Stimulated activated naive CD8-positive, alpha-beta T cell treated with anti-CD3 and anti-CD28 coated beads, Interleukin-15, amount 100 ng/mL, for 72 hours (primary cell): ENCODE measurements around the gene CAPN5.
A peak's percentile ranks its signal among the peaks of the same experiment; 100 is the strongest.

Experiments used
- ATAC-seq: fragments of 150-1000 bp; cut with Tn5 transposase; 2 replicates; pipeline ENCODE4 v1.10.0; 2021; ENCODE audit warnings: mild to moderate bottlenecking, moderate library complexity
- DNase-seq, 2 donors: peaks; one replicate each; pipeline ENCODE4 v3.0.0; 2021 to 2022
- H3K27ac Mint-ChIP-seq, 2 donors: one replicate each; pipeline ENCODE4 v1.8.0; 2022; ENCODE audit warnings: mild to moderate bottlenecking in 2 of 2, mixed read lengths in 2 of 2, moderate library complexity in 2 of 2
- H3K27me3 Mint-ChIP-seq: one replicate; pipeline ENCODE4 v1.8.0; 2022; ENCODE audit warnings: mixed read lengths
- H3K4me1 Mint-ChIP-seq: one replicate; pipeline ENCODE4 v1.8.0; 2022; ENCODE audit warnings: mild to moderate bottlenecking, mixed read lengths
- H3K4me3 Mint-ChIP-seq, 2 donors: one replicate each; pipeline ENCODE4 v1.8.0; 2022; ENCODE audit warnings: mild to moderate bottlenecking in 2 of 2, mixed read lengths in 2 of 2, moderate library complexity in 1 of 2
- H3K9me3 Mint-ChIP-seq, 2 donors: one replicate each; pipeline ENCODE4 v1.8.0; 2022; ENCODE audit warnings: mixed read lengths in 2 of 2

CAPN5 gene

DNA sequence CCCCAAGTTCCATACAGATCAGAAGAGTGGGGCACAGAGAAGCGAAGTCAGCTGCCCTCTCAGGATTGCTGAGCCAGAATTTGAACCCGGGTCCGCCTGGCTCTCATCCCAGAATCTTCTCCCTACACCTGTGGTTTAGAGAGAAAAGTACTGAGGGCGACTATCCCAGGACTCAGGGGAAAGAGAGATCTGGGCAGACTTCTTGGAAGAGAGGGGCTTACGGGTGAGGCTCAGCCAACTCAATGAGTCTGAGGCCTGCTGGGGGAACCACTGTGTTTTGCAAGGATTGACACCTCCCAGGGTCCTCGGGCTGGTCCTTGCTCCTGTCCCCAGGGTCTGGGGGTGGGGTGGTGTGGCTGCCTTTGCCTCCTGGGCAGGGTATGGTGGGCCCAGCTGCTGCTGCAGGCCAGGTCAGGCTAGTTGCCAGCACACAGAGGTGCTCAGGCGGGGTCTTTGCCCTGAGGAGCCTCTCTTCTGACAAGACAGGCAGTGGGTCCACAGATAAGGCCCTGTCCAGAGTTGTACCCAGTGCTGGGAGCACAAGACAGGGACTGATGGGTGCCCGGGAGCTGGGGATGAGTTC is 1.2 kb downstream of the CAPN5 start:
- Mint-ChIP-seq H3K4me1 (peaks cover 49% of the 10 kb centered on the region), H3K4me3 (peak overlapping the region; percentile 81 to 87), H3K9me3 (no peaks in the 10 kb centered on the region), H3K27ac (no peak overlapping the region), H3K27me3 (no peaks in the 10 kb centered on the region)
- ATAC-seq (no peak), DNase-seq (no peak)

DNA sequence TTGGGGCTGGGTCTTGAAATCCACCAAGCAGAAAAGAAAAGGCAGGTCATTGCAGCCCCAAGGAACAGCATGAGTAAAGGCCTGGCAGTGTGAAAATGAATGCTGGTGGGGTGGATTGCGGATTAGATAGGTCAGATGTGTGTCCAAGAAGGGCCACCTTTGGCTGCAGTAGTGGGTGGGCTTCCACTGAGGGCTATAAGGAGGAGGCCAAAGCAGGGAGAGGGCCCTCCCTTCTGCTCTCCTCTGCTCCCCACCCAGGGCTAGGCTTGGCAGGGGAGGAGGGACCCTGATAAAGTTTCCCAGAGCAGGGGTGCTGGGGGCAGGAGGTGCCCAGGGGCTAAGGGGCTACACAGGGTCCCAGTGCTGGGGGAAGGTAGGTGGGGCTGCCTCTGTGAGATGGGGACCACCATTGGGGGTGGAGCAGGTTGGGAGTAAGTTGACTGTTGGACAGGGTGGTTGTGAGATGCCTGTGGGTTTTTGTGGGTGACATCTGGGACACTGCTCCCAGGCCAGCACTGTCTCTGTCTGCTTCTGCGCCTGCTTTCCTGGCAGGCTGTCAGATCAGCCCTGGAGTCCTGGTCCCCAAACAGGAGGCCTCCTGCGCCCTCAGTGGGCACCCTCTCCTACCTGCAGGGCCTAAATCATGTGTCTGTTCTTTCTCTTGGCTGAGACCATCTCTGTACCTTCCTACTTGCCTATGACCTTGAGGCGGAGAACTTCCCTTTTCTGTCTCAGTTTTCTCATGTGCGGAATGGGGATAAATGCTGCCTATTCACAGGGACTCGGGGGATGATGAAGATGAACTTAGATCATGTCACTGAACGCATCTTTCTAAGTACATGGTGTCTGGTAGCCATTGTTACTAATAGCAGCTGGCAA is 1.9 kb downstream of the CAPN5 start:
- peaks cover 56% of the 10 kb centered on the region for H3K4me1 Mint-ChIP-seq
- no peak overlapping the region for H3K4me3 Mint-ChIP-seq
- H3K9me3 Mint-ChIP-seq, result no peaks in the 10 kb centered on the region
- DNase-seq, result no peak
- no peak overlapping the region for H3K27ac Mint-ChIP-seq
- ATAC-seq, result no peak
- no peaks in the 10 kb centered on the region for H3K27me3 Mint-ChIP-seq

DNA sequence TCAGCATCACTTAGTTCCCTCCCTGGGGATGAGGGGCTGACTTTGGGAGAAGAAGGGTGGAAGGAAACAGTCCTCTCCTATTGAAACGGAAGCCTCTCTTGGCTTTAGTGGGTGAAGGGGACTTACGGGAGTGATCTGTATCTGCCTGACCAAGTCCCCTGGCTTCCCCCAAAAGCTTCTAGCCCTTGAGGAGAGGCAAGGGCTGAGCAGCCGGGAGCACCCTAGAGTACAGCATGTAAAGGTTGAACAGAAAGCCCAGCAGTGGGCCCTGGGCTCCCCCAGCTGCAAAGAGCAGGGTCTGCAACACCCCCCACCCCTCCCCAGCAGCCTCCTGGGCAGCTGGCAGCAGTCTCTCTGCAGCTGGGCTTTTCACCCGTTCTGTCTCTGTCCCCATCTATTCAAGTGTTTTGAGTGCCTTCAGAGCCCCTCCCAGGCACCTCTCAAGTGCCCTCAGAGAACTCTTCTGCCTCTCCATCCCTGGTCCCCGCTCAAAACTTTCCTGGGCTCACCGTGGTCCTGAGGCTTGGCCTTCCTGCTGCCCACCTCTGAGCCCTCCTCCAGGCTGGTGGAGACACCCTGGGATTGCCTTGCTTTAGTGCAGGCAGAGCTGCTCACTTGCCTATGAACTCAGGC is 2.7 kb downstream of the CAPN5 start:
- DNase-seq (no peak), ATAC-seq (no peak)
- Mint-ChIP-seq H3K4me3 (no peak overlapping the region), H3K27me3 (no peaks in the 10 kb centered on the region), H3K4me1 (peaks cover 63% of the 10 kb centered on the region), H3K9me3 (no peaks in the 10 kb centered on the region), H3K27ac (no peak overlapping the region)

DNA sequence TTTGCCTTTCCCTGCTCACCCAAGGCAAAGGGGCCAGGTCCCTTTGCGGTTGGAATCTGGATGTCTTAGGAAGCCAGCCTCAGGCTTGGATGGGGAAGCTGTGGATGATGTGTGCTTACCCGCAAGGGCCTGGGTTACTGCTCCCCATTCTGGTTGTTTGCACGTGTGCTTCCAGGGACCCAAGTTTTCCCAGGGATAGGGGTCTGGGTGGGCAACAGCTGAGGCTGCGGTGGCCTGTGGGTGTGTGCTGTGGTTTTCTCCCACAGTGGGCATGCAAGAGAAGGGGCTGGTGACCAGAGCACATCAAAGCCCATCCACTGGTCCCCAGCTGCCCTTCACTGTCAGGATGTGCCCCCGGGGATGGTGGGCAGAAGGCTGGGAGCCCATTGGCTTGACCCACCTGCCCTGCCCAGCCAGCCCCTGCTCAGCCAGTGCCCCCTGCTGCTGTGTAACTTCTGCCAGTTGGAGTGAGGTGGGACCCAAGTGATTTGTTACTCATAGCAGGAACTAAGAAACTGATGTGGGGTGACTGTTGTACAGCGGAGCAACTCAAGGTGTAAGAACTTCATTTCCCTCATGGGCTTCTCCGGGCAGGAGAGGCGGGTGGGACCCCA is 3.3 kb downstream of the CAPN5 start:
- Mint-ChIP-seq H3K27ac (no peak overlapping the region), H3K4me3 (no peak overlapping the region), H3K4me1 (peaks cover 58% of the 10 kb centered on the region), H3K27me3 (no peaks in the 10 kb centered on the region), H3K9me3 (no peaks in the 10 kb centered on the region)
- ATAC-seq (no peak), DNase-seq (no peak)

DNA sequence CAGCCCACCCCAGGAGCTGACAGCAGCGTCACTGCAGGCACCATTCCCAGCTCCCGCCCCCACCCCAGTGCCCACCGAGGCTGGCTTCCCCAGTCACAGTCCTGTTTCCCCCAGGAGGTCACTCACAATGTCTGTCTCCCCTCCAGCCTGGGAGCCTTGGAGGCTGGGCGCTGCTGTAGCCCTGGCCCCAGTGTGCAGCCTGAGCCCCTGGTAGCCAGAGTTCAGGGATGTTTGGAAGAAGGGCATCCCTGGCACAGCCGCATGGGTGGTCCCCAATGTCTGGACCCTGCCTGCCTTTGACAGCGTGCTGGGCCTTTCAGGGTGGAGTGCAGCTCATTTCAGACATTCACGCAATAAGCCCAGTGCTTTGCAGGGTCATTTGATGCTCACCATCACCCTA is 4.3 kb downstream of the CAPN5 start:
- ATAC-seq, result no peak
- no peak for DNase-seq
- Mint-ChIP-seq H3K27ac (no peak overlapping the region), H3K4me1 (peaks cover 51% of the 10 kb centered on the region), H3K4me3 (no peak overlapping the region), H3K27me3 (no peaks in the 10 kb centered on the region), H3K9me3 (no peaks in the 10 kb centered on the region)

DNA sequence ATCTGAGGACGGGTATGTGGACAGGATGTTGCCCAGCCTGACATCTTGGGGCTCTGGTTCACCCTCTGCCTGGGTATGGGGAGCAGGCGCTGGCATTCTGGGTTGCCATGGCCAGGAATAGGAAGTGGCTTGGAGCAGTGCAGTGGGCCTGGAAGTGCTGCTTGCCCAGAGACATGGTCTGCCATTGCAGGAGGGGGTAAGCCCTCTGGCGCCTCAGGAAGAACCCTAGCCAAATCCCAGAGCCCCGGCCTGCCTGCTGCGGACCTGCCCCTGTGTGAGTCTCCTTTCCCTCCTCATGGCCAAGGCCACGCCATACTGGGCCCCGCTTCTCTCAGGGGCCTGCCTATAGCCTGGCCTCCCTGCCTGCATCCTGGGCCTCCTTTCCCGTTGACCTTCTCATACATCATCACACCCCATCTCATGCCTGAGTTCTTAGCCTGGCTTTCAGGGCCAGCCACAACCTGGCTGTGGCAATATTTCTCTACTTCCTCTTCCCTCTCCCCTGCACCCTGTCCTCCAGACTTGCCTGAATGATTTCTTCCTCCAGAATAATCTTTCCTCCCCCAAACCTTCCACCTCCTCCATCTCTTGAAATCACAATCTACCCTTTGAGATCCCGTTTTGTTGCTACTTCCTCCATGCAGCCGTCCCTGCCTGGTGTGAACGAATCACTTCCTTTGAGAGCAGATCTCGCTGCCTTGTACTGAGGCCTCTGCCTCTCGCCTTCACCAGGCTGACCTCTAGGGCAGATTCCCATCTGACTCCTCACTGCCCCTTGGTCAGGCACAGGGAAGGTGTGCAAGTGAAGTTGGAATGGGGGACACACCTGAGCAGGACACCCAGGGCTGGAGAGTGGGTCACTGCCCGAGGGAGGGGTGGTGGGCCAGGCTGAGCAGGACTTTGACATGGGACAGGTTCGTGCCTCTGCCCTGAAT is 5.2 kb downstream of the CAPN5 start:
- Mint-ChIP-seq H3K4me3 (peak overlapping the region in 1 of 2 donors; percentile 22), H3K27ac (peak overlapping the region in 1 of 2 donors; percentile 14), H3K4me1 (peaks cover 49% of the 10 kb centered on the region), H3K9me3 (no peaks in the 10 kb centered on the region), H3K27me3 (no peaks in the 10 kb centered on the region)
- ATAC-seq (no peak), DNase-seq (no peak)

DNA sequence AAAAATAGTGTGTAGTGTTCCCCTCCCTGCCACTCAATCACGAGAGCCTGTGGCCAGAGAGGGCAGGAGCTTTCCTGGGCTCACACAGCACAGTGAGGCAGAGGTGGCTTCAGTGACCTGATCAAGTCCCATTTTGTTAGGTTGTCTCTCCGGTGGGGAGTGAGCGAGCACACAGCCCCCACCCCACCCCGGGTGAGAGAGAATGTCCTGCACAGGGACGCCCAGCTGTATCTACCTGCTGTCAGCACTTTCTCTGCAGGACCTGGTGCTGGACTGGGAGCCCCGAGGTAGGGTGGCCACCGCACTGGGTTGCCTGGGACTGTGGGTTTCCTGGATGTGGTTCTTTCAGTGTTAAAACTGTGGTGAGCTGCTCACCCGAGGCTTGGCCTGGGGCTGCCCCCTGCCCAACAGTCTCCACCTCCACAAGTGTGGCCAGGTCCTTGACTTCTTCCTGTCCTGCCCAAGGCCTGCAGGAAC is 6.1 kb downstream of the CAPN5 start:
- H3K4me1 Mint-ChIP-seq, result peaks cover 41% of the 10 kb centered on the region
- no peaks in the 10 kb centered on the region for H3K27me3 Mint-ChIP-seq
- ATAC-seq (peak; percentile 88), DNase-seq (peak in 1 of 2 donors; percentile 57)
- H3K27ac Mint-ChIP-seq, result no peak overlapping the region
- H3K4me3 Mint-ChIP-seq, result peak overlapping the region; percentile 7 to 51
- no peaks in the 10 kb centered on the region for H3K9me3 Mint-ChIP-seq

DNA sequence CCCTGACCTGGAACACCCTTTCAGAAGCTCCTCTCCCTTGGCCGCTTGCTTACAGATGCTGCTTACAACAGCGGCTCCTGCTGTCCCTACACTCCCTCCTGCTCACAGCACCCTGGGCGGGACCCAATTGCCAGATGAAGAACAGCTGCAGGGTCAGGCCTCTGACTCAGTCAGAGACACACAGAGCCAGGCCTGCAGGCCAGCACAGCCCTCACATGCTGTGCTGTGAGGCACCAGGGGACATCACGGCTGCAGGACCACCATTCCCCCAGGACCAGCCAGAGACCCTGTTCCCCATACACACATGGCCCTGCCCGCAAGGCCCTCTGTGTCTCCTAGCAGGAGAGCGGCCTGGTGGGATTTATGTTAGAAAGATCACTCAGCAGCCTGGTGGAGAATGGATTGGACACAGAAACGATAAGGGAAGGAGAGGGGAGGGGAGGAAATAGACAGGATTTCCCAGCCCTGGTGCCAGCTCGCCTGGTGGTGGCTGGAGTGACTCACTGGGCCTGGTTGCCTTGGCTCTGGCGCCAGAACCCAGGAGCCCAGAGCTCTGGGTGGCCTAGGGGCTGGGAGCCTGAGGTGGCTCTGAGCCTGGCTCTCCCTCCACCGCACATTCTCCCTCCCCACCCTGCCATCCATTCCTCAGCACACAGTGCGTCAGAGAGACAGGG is 6.7 kb downstream of the CAPN5 start:
- DNase-seq (no peak), ATAC-seq (peak; percentile 67)
- Mint-ChIP-seq H3K9me3 (peaks cover 3 to 4% of the 10 kb centered on the region in 2 donors), H3K27ac (no peak overlapping the region), H3K4me1 (peaks cover 35% of the 10 kb centered on the region), H3K4me3 (peak overlapping the region; percentile 7 to 51), H3K27me3 (no peaks in the 10 kb centered on the region)

- no peak for ATAC-seq
- Mint-ChIP-seq H3K4me1 (peaks cover 31% of the 10 kb centered on the region), H3K9me3 (peaks cover 8 to 12% of the 10 kb centered on the region in 2 donors), H3K4me3 (no peak overlapping the region), H3K27me3 (no peaks in the 10 kb centered on the region), H3K27ac (no peak overlapping the region)
- no peak for DNase-seq
Observed at GRCh38 chr11:77074205-77074604, 7.4 kb downstream of the CAPN5 start.

GRCh38 chr11:77074626-77075221 is 8.0 kb downstream of the CAPN5 start:
- H3K9me3 Mint-ChIP-seq, result peaks cover 8 to 12% of the 10 kb centered on the region in 2 donors
- ATAC-seq (no peak), DNase-seq (no peak)
- H3K27ac Mint-ChIP-seq, result no peak overlapping the region
- H3K4me3 Mint-ChIP-seq, result no peak overlapping the region
- no peaks in the 10 kb centered on the region for H3K27me3 Mint-ChIP-seq
- peaks cover 32% of the 10 kb centered on the region for H3K4me1 Mint-ChIP-seq

DNA sequence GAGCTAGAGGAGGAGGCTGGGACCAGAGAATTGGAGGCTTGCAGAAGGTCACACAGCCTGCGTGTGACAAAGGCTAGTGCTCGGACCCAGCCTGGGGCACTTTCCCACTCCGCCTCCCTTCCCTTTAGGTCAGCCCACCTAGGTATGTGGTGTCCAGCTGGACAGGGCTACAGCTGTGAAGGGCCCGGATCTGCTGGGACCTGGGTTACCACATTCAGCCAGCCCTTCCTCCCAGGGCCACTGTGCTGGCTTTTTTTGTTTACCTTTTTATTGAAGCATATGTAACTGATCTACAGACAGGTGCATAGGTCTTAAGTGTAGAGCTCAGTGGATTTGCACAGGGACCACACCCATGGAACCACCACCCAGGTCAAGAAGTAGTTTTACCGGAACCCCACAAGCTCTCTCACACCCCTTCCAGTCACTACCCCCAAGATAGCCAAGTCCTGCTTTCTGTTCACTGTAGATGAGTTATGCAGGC is 8.7 kb downstream of the CAPN5 start:
- no peak for ATAC-seq
- Mint-ChIP-seq H3K27ac (no peak overlapping the region), H3K27me3 (no peaks in the 10 kb centered on the region)

DNA sequence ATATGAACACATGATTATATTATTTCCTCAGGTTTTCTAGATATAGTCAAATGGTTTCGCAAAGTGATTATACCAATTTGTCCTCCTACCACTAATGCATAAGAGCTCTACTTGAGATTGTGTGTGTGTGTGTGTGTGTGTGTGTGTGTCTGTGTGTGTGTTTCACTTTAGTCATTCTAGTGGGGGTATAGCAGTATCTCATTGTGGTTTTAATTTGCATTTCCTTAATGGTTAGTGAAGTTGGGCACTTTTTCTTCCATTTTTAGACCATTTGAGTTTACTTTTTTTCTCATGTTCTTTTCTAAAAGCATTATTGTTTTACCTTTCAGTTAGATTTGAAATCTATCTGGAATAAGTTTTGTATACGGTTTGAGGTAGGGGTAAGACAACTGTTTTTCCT is 12.9 kb downstream of the CAPN5 start:
- ATAC-seq (no peak), DNase-seq (no peak)
- Mint-ChIP-seq H3K27me3 (no peaks in the 10 kb centered on the region), H3K4me1 (peaks cover 47% of the 10 kb centered on the region), H3K9me3 (peaks cover 8 to 12% of the 10 kb centered on the region in 2 donors), H3K27ac (no peak overlapping the region), H3K4me3 (no peak overlapping the region)

More for the DNA sequence above, 8.7 kb downstream of the CAPN5 start:
- no peak overlapping the region for H3K4me3 Mint-ChIP-seq
- H3K9me3 Mint-ChIP-seq, result peaks cover 8 to 12% of the 10 kb centered on the region in 2 donors
- DNase-seq, result no peak
- H3K4me1 Mint-ChIP-seq, result peaks cover 40% of the 10 kb centered on the region

DNA sequence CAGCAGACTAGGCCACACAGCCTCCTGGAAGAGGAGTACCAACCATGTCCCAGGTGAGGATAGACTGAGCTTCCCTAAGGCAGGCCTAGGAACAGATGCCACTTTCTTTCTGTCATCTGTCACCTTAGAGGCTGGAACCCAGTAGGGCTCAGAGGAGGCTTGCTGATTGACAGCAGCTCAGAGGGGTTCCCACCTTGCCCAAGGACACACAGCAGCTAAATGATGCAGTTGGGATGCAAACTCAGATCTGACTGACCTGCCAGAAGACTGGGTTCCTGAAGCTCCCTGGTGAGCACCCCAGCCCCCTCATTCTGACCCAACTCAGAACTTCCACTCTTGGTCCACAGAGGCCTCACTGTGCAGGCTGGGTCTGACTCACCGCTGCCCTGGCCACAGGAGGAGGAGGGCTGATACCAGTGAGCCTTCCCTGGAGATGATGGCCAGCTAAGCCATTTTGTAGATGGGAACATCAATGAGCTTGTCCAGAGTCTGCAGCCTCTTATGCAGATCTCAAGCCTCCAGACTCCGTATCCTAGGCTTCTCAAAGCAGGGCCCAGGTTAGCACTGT is 14.0 kb downstream of the CAPN5 start:
- Mint-ChIP-seq H3K9me3 (peaks cover 8 to 12% of the 10 kb centered on the region in 2 donors), H3K27me3 (no peaks in the 10 kb centered on the region), H3K4me3 (no peak overlapping the region), H3K27ac (no peak overlapping the region), H3K4me1 (peaks cover 47% of the 10 kb centered on the region)
- DNase-seq, result no peak
- ATAC-seq, result no peak
